Muscle of leg (tissue), 11 donors: ENCODE measurements around the gene RHO. TPM values are rescaled to one million over a fixed set of nuclear protein-coding genes. Genes with fewer than 3 reads are reported as not detected.

ENCODE experiments used
- DNase-seq: peaks from one replicate; pipeline ENCODE4 v3.0.0; 2013
- H3K27ac ChIP-seq: one replicate; pipeline ENCODE4 v1.5.1; 2013; ENCODE audit warnings: mild to moderate bottlenecking, low read length, control low read depth
- H3K27me3 ChIP-seq: one replicate; pipeline ENCODE4 v1.6.1; 2013; ENCODE audit warnings: low read length; ENCODE audit not compliant: control insufficient read depth, insufficient read depth
- H3K36me3 ChIP-seq: one replicate; pipeline ENCODE4 v1.6.1; 2013; ENCODE audit warnings: low read length; ENCODE audit not compliant: control insufficient read depth, insufficient read depth
- H3K4me1 ChIP-seq: one replicate; pipeline ENCODE4 v1.6.1; 2013; ENCODE audit warnings: low read length; ENCODE audit not compliant: control insufficient read depth, insufficient read depth
- H3K4me3 ChIP-seq: one replicate; pipeline ENCODE4 v1.5.1; 2013; ENCODE audit warnings: low read length, control low read depth
- H3K9me3 ChIP-seq: replicated peaks from 2 replicates; pipeline ENCODE4 v1.6.1; 2013; ENCODE audit warnings: low read depth, low read length; ENCODE audit not compliant: control insufficient read depth
- WGBS: methylation state at CpG from one replicate; pipeline ENCODE4 v1.1.5; 2013; ENCODE audit warnings: missing lambda C conversion rate; ENCODE audit not compliant: insufficient coverage; 5-methylcytosine and 5-hydroxymethylcytosine counted together
- polyA plus RNA-seq, 8 donors: library from polyadenylated mRNA; unstranded; fragments of 120-200 nt; gene quantifications; one replicate each; pipeline versions ENCODE4 v1.2.1 to v1.2.3, GENCODE V29; 2013; ENCODE audit warnings: inconsistent platforms in 1 of 8, low replicate concordance in 1 of 8; ENCODE audit not compliant: insufficient read length in 8 of 8, insufficient read depth in 1 of 8
- total RNA-seq: library from RNA; stranded (reverse); fragments of 120-200 nt; gene quantifications from one replicate; pipeline ENCODE4 v1.2.4, GENCODE V29; 2013

The RHO gene
- total and polyA plus RNA-seq, 9 donors = 0.04 to 0.10 (median 0.06) TPM; not detected in 5

DNA sequence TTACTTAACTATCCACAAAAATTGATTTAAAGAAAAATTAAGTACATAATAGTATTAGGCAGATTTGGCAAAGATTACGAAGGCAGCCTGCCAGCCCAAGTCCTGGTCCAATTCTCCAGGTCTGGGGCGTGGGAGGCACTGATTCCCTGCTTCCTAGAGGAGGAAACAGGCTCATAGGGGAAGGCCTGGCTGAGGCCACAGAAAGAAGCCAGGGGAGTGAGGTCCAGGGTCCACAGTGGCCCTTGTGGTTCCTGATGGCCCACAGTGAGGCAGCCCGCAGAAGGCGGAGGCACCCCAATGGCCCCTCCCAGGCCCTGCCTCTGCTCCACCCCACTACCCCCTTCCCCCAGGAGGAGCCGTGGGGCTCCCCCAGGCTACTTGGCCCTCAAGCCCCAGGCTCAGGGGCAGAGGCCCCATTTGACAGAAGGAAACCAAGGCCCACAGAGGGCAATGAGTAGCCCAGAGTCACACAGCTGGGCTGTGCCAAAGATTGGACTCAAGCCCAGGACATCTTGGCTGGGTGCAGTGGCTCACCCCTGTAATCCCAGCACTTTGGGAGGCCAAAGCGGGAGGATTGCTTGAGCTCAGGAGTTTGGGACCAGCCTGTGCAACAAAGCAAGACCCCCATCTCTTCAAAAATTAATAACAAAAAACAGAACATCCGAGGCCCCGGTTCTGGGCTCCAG, 35.6 kb downstream of the RHO start:
- WGBS = 49% methylated on average over 6 of the region's 8 CpGs

DNA sequence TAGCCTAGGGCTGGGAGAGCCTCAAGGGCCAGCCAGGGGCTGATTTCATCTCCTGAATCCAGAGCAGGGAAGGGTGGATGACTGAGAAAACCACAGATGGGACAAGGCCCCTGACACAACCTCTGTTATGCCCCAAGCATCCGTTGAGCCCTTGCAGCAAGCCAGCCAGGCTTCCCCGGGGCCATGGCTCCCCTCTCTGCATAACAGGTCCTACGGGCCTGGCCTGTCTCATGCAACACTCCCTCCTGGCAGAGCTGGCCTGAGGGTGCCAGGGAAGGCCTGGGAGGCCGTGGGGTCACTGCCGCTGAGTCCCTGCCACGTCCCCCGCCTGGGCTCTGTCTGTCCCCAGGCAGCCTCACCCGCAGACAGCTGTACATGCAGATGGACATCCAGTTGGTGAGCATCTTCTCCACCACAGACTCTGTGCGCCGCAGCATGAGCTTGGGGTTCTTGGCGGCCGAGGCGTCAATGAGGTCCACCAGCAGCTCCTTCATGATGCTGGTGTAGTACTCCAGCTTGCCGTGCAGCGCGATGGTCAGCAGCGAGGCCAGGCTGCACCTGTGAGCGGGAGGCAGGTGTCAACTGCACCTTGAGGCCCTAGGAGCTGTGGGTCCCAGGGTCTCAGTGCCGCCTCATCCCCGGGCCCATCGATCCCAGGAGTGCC, 36.7 kb downstream of the RHO start:
- Histone ChIP-seq H3K4me1 (peaks cover 61% of the 10 kb centered on the region), H3K4me3 (no peak overlapping the region), H3K36me3 (peaks cover 61% of the 10 kb centered on the region), H3K27me3 (no peaks in the 10 kb centered on the region), H3K27ac (no peak overlapping the region), H3K9me3 (no peaks in the 10 kb centered on the region)
- 83% methylated on average over 18 of the region's 21 CpGs for WGBS
- no peak for DNase-seq

More for the DNA sequence above, 35.6 kb downstream of the RHO start:
- DNase-seq = no peak
- peaks cover 72% of the 10 kb centered on the region for H3K4me1 ChIP-seq
- no peaks in the 10 kb centered on the region for H3K27me3 ChIP-seq
- peaks cover 65% of the 10 kb centered on the region for H3K36me3 ChIP-seq
- H3K9me3 ChIP-seq = no peaks in the 10 kb centered on the region
- H3K4me3 ChIP-seq = no peak overlapping the region
- no peak overlapping the region for H3K27ac ChIP-seq

DNA sequence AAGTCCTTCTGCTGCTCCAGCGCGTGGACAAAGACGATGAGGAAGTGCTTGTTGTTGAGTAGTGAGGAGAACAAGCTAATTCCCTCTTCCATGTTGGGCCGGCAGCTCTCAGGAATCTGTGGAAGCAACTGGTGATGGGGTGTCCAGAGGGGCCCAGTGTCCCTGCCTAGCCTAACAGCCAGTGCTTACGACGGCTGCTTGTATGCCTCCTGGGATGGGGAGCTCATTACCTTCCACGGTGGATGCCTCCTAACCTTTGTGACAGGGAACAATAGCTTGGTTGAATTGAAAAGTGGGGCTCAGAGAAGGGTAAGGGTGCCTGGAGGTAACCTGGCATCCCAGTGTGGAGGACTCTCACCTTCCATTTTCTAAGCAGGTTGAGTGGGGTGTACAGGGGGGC, 37.5 kb downstream of the RHO start:
- no peak overlapping the region for H3K27ac ChIP-seq
- no peaks in the 10 kb centered on the region for H3K27me3 ChIP-seq
- peaks cover 53% of the 10 kb centered on the region for H3K4me1 ChIP-seq
- no peak for DNase-seq
- peaks cover 67% of the 10 kb centered on the region for H3K36me3 ChIP-seq
- no peaks in the 10 kb centered on the region for H3K9me3 ChIP-seq
- H3K4me3 ChIP-seq = no peak overlapping the region
- 86% methylated on average over 2 of the region's 7 CpGs for WGBS

DNA sequence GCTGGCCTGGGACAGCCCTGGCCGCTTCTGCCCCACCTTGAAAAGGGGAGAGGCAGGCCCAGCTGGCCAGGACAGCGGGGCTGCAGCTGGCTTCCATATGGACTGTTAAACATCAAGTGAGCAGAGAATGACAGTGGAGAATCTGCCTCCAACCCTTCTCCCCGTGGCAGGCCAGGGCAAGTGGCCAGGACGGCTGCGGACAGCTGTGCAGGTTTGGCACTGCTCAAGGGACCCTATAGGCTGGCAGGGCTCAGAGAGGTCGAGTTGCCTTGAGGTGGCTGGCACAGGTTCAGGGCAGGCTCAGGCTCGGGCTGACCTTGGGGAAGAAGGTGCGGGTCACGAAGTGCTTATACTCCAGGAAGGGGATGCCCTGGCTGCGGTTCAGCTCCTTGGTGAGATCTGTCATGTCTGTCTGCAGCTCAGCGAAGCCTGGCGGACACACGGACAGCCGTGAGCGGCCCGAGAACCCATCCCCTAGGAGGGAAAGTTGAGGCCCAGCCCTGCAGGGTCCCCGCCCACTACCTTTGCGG, 38.8 kb downstream of the RHO start:
- H3K27ac ChIP-seq = peak overlapping the region; percentile 62
- H3K4me1 ChIP-seq = peaks cover 40% of the 10 kb centered on the region
- no peak overlapping the region for H3K4me3 ChIP-seq
- H3K27me3 ChIP-seq = no peaks in the 10 kb centered on the region
- H3K36me3 ChIP-seq = peaks cover 72% of the 10 kb centered on the region
- 35% methylated on average over 13 of the region's 18 CpGs for WGBS
- DNase-seq = peak; percentile 84
- H3K9me3 ChIP-seq = no peaks in the 10 kb centered on the region

GRCh38 chr3:129567939-129568338, 39.5 kb downstream of the RHO start:
- Histone ChIP-seq H3K4me3 (no peak overlapping the region), H3K9me3 (no peaks in the 10 kb centered on the region), H3K27me3 (no peaks in the 10 kb centered on the region), H3K4me1 (peaks cover 40% of the 10 kb centered on the region), H3K27ac (no peak overlapping the region), H3K36me3 (peaks cover 72% of the 10 kb centered on the region)
- 70% methylated on average over 2 of the region's 6 CpGs for WGBS
- no peak for DNase-seq

DNA sequence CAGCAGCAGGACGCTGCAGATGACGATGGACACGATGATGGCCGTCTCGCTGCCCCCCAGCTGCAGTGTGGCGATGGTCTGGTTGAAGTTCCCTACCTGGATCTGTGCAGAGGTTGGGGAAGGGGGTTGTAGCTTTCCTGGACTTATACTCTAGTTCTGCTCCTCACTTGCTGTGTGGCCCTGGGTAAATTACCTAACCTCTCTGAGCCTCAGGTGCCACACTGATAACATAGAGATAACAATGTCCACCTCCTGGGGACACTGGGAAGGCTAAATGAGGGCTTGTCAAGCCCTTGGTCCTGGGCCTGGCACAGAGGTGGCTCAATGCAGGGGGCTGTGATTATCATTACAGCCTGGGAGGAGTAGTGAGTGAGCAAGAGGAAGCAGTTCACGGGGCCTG, 41.4 kb downstream of the RHO start:
- Histone ChIP-seq H3K4me1 (peaks cover 27% of the 10 kb centered on the region), H3K27ac (no peak overlapping the region), H3K4me3 (no peak overlapping the region), H3K27me3 (no peaks in the 10 kb centered on the region), H3K9me3 (no peaks in the 10 kb centered on the region), H3K36me3 (peaks cover 64% of the 10 kb centered on the region)
- DNase-seq = no peak
- WGBS = 79% methylated on average over 5 of the region's 7 CpGs

DNA sequence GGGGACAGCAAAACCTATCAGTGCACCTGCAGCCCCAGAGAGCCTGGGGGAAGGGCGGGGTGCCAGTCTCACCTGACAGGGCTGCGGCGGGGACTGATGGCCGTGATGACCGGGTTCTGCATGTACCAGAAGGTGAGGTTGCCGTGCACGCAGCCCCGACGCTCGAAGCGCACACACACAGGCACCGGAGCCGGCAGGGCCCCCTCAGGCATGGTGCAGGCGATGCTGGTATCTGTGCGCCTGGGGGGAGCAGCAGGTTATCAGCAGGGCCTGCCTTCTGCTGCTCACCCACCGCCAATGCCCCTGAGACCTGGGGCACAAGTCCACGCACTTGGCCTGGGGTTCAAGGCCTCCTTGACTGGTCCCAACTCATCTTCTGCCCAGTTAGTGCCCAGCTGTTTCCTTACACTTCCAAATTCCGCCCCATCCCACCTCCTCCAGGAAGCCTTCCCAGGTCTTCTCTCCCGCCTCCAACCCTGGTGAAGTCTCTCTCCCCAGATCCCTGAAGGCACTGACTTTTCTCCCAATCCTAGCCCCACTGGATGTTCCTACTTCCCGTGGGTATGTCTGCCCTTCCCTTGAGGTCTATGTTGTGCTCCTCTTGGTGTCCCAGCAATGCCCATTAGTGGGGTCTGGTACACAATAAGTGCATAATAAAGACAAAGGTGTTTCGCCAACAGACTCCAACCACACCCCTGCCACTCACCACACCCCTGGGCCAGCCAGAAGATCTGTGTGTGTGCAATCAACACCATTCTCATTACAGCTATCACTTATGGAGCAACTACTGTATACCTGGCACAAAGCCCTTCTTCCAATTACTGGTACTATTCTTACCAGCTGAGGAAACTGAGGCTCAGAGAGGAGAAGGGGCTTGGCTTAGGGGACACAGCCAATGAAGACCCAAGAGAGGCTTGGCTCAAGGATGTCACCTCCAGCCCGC, 43.4 kb downstream of the RHO start:
- Histone ChIP-seq H3K27ac (no peak overlapping the region), H3K9me3 (no peaks in the 10 kb centered on the region), H3K27me3 (no peaks in the 10 kb centered on the region), H3K36me3 (peaks cover 62% of the 10 kb centered on the region), H3K4me1 (peaks cover 26% of the 10 kb centered on the region), H3K4me3 (no peak overlapping the region)
- 94% methylated on average over 21 of the region's 22 CpGs for WGBS
- DNase-seq = no peak

DNA sequence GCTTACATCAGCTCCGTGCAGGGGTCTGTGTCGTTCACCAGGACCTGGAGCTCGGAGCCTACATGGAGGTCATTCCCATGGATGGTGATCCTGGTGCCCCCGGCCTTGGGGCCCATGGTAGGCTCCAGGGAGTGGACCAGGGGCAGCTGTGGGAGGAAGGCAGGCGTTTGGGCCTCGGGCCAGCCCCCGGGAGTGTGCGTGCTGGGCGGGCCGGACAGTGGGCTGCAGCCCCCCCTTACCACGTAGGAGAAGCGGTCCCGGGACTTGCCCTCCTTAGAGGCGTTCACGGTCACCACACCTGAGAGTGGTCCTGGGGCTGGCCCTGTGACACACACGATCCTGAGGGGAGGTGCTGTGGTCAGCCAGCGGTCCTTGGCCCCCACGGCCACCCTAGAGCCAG, 44.2 kb downstream of the RHO start:
- Histone ChIP-seq H3K4me1 (peaks cover 26% of the 10 kb centered on the region), H3K4me3 (no peak overlapping the region), H3K9me3 (no peaks in the 10 kb centered on the region), H3K27ac (no peak overlapping the region), H3K36me3 (peaks cover 61% of the 10 kb centered on the region), H3K27me3 (no peaks in the 10 kb centered on the region)
- whole genome bisulfite sequencing = 76% methylated on average over 18 of the region's 18 CpGs
- DNase-seq = no peak

- WGBS = 88% methylated on average over 14 of the region's 14 CpGs
- Histone ChIP-seq H3K4me1 (peaks cover 32% of the 10 kb centered on the region), H3K36me3 (peaks cover 69% of the 10 kb centered on the region)
Observed at GRCh38 chr3:129573493-129573892, 45.1 kb downstream of the RHO start.

GRCh38 chr3:129574206-129574605, 45.8 kb downstream of the RHO start:
- Histone ChIP-seq H3K9me3 (no peaks in the 10 kb centered on the region), H3K36me3 (peaks cover 69% of the 10 kb centered on the region), H3K27ac (no peak overlapping the region), H3K27me3 (no peaks in the 10 kb centered on the region), H3K4me1 (peaks cover 36% of the 10 kb centered on the region), H3K4me3 (no peak overlapping the region)
- no peak for DNase-seq
- WGBS = 93% methylated on average over 24 of the region's 24 CpGs

More at GRCh38 chr3:129573493-129573892, 45.1 kb downstream of the RHO start:
- Histone ChIP-seq H3K27me3 (no peaks in the 10 kb centered on the region), H3K4me3 (no peak overlapping the region), H3K27ac (no peak overlapping the region), H3K9me3 (no peaks in the 10 kb centered on the region)
- DNase-seq = no peak
